Stimulated activated CD8-positive, alpha-beta memory T cell treated with anti-CD3 and anti-CD28 coated beads, Interleukin-12 subunit alpha, Interleukin-12 subunit beta, amount 100 ng/mL, for 4 hours (primary cell): ENCODE data around the gene NPTX2.
"Not testable (repeated sequence)": the region's sequence is repeated elsewhere in the genome, so short reads cannot be mapped to it uniquely, and the experiment has no call there.

Experiments used
- DNase-seq: peaks from one replicate; pipeline ENCODE4 v3.0.0-alpha.2; 2020; ENCODE audit warnings: low read depth

NPTX2 gene

GRCh38 chr7:98617051-98617959 lies at the start of gene NPTX2:
Gene NPTX2, plus strand, starts transcription at chr7:98617285. Its CDS starts 177 bp downstream, at chr7:98617462.
- DNase-seq: no peak

DNA sequence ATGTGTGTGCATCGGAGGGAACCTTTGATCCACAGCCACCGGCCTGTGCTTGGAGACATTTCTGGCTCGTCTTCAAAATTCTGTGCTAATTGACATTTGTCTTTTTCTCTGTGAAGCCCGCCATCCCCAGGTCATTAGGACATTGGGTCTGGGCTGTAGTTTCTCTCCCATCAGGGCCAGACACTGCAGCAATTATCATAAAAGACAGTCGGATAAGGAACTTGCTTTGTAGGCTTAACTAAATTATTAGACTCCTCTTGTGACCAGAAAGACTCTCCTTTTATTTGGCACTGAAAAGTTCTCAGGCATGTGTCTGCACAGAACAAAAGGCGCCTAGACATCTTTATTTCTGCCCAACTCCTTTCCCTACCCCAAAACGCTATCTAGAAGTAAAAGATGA lies 49.1 kb upstream of the NPTX2 start:
- no peak for DNase-seq

DNA sequence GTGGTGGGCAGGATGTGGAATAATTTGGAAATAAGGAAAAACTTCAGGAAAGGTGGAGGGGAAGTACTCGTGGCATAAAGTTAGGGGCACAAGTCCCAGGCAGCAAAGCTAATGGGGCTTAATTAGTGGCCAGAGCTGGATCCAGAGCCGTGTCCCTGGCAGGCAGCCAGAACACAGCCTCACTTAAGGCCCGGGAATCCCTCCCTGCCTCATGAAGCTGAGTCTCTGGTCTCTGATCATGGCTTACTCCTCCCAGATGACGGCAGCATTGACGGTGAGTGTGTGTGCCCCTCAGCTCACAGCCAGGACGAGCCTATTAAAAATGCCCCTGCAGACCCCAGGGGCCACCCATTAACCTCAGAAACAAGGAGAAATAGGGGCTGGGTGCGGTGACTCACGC lies 48.2 kb upstream of the NPTX2 start:
- DNase-seq: no peak

DNA sequence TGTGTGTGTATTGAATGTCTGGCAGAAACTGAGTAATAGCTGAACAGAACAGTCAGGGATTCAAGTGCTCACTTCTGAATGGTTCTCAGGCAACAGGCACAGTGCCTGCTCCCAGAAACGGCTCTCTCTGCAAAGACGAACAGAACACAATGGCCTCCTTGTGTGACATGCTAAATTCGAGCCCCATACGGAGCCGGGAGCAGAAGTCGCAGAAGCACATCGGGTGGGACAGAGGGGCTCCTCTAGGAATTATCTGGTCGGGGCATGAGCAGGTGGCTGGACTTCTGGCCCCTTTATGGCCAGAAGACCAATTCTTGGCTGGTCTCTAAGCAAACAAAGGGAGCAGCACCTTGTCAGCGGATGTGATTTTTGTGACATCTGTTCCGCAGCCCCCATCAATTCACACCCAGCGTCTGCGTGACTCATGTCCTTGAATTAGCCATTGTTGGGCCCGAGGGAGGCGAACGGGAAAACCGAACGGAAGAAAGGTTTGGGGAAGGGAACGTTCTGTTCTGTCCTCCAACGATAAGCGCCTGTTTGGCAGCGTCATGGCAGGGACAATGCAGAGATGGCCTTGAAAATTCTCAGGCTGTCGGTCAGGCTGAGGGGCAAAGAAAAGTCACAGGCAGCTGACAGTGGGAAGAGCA lies 47.3 kb upstream of the NPTX2 start:
- DNase-seq: no peak

GRCh38 chr7:98571006-98571405 lies 46.1 kb upstream of the NPTX2 start:
- DNase-seq: no peak

- no peak for DNase-seq
Measured at GRCh38 chr7:98571986-98572385, 45.1 kb upstream of the NPTX2 start.

DNA sequence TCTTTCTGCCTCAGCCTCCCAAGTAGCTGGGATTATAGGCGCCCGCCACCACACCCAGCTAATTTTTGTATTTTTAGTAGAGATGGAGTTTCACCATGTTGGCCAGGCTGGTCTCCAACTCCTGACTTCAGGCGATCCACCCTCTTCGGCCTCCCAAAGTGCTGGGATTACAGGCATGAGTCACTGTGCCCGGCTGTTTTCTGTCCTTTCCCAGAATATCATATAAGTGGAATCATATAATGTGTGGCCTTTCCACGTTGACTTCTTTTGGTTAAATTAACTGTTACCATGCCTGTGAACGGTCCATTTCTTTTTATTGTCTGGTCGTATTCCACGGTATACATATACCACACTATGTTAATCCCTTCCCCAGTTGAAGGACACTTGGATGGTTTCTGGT lies 44.4 kb upstream of the NPTX2 start:
- not testable (repeated sequence) for DNase-seq

GRCh38 chr7:98573816-98574215 lies 43.3 kb upstream of the NPTX2 start:
- no peak for DNase-seq

DNA sequence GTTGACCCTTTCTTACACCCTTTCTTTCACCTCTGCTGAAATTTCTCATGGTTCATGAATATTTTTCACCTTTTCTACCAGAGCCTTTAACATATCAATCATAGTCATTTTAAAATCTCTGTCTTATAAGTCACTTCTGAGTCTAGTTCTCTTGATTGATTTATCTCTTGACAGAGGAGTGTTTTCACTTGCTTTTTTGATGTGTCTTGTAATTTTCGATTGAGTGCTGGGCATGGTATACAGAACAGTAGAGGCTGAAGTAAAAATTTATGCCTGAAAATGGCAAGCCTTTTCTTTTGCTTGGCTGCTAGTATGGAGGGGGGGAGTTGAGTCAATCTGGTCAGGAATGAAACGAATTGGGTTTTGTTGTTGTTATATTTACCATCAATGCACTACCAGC lies 41.2 kb upstream of the NPTX2 start:
- DNase-seq: no peak

GRCh38 chr7:98584830-98585229 lies 32.3 kb upstream of the NPTX2 start:
- no peak for DNase-seq

GRCh38 chr7:98591926-98592325 lies 25.2 kb upstream of the NPTX2 start:
- no peak for DNase-seq

DNA sequence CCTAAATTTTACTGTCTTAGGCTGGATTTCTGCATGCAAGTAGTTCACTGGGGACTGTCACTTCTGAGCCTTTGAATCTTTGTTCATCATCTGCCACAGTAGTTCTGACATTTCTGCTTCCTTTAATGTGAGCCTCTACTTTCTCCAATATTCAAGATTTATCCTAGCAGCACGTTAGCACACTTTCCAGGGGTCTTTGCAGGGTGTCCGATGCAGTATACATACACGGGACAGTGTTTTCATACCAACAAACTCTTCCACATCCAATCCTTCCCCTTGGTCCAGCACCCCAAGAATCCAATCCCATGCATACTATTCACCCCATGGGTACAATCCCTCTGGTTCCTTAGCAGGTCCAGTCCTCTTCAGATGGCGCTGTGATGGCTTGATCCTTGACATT lies 22.7 kb upstream of the NPTX2 start:
- no peak for DNase-seq

GRCh38 chr7:98594787-98595186 lies 22.3 kb upstream of the NPTX2 start:
- no peak for DNase-seq

DNA sequence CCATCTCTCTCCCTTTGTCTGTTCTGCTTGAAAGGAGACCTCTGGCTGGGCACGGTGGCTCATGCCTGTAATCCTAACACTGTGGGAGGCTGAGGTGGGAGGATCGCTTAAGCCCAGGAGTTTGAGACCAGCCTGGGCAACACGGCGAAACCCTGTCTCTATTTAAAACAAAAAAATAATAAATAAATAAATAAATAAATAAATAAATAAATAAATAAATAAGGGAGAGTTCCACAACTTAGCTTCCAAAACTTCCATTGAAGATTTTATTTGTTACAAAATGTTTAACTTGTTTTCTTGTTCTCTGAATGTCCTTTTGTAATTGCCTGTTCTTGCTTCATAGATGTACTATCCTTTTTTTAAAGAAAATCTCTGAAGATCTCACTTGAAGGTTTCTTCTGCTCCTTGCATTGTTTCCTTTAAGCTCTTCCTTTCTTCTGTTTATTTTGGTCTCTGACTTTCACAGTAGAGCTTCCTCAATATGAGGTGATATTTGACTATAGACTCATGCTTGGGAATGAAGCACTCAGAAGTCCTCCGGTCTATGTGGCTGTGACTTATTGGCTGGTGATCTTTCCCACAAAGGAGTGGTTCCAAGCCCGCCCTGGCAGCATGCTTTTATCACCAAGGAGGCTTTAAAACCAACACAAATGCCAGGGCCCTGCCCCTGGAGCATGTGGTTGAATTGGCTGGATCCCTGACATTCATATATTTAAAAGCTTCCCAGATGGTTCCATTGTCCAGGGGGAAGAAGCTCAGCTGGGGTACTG lies 18.1 kb upstream of the NPTX2 start:
- no peak for DNase-seq

- DNase-seq: no peak
Measured at GRCh38 chr7:98599886-98600285, 17.2 kb upstream of the NPTX2 start.

- no peak for DNase-seq
Measured at GRCh38 chr7:98602755-98603398, 14.2 kb upstream of the NPTX2 start.

- DNase-seq: no peak
Measured at GRCh38 chr7:98603399-98603788, 13.7 kb upstream of the NPTX2 start.

DNA sequence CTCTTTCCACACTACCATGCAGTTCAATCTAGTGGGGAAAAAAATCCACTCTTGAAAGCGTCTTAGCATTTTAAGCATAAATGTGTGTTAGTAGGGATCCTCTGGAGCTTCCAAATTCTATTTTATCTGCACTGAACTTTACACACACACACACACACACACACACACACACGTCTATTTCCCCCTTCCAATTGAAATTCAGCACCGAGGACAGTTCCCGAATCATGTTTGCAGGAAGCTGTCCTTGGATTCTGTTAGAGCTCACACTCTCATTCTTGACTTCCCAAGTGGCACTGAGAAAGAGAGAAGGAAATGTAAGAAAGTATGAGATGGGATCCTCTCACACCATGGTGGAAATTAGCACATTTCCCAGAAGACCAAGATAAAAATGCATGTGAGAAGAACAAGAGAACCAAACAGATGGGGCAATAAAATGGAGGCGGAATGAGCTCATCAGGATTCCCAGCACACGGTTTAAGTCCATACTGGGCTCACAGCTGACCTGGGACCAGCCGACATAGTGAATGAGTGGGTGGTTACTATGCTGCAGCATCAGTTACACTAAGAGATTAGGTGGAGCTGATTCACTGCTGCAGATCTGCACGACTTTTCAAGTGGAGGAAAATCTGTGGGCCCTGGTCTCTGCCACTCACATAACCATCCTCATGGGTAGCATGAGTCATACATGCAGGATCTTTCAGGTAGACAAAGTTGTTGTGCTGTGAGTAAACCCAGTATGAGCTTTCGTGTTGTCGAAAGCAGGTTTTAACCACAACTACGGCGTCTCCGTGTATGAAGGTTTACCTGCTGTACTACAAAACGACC lies 3.3 kb upstream of the NPTX2 start:
- no peak for DNase-seq

GRCh38 chr7:98616381-98617050 lies 569 bp upstream of the NPTX2 start:
- no peak for DNase-seq

DNA sequence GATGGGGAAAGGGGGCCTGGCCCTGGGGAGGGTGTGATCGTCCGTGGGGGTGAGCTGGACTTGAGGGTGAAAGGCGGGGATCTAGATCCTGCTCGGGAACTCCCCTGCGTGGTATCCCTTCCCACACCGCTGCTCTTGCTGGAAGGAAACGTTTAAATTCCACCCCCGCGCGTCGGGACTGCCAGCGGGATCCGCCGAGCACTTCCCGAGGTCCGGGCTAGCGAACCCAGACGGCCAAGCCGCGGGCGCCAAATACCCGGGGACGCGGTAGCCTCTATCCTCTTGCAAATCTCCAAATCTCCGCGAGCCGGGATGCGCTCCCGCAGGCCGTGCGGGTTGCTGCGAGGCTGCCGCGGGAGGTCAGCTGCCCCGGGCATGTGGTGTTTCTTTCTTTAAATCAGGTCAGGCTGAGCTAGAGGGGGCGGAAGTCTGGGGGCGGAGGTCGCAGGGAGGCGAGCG lies 904 bp downstream of the NPTX2 start:
- DNase-seq: no peak

DNA sequence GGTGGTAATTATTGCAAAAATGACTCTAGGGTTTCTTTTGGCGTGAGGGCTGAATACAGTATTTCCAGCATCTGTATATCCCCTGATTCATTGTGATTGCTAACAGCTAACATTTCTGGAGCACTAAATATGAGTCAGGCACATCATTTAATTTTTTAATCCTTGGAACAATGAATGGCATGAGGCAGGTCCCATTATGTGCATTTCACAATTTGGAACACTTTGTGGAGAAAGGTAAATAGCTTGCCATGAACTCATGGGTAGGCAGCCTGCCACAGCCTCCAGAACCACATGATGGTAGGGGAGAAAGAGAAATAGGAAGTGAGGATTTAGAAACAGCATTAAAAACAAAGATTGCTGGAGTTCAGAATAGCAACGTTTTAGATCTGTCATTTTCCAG lies 1.7 kb downstream of the NPTX2 start:
- DNase-seq: no peak
